Stimulated activated CD8-positive, alpha-beta memory T cell treated with anti-CD3 and anti-CD28 coated beads, Interleukin-7, amount 100 ng/mL, for 24 hours (primary cell): ENCODE results near the gene SAA1.
"Not testable (repeated sequence)": the region's sequence is repeated elsewhere in the genome, so short reads cannot be mapped to it uniquely, and the experiment has no call there.

Experiments used
- DNase-seq: peaks from one replicate; pipeline ENCODE4 v3.0.0-alpha.2; 2020; ENCODE audit warnings: low read depth

Gene SAA1

GRCh38 chr11:18265949-18266348 is at the start of gene SAA1:
Gene SAA1, plus strand, starts transcription at chr11:18266264. Its CDS starts 624 bp downstream, at chr11:18266888.
- DNase-seq = no peak

DNA sequence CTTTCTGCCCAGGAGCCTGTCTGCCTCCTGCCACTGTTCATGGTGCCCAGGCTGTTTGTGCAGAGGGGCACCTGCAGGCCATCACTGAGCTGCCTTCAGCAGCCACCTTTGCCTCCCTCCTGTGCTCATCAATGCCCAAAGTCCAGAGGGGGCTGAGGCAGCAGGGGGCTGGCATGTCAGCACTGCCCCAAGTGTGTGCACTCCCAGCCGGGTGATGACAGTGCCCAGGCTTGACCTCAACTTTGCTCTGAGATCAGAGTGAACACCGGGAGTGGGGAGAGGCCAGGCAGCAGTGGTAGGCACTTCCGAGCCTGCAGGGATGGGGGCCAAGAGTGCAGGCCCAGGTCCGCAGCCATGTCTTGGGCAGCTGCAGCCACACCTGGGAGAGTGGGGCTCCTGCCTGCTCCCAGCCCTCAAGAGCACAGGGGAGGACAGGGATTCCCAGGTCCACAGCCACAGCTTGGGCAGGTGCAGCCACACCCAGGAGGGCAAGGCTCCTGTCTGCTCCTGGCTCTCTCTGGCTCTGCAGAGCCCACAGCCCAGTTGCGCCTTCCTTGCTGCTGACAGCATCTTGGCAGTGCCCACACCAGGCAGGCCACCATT is 44.7 kb upstream of the SAA1 start:
- DNase-seq = no peak

- no peak for DNase-seq
These were observed 43.1 kb upstream of the SAA1 start for GRCh38 chr11:18222814-18223421.

DNA sequence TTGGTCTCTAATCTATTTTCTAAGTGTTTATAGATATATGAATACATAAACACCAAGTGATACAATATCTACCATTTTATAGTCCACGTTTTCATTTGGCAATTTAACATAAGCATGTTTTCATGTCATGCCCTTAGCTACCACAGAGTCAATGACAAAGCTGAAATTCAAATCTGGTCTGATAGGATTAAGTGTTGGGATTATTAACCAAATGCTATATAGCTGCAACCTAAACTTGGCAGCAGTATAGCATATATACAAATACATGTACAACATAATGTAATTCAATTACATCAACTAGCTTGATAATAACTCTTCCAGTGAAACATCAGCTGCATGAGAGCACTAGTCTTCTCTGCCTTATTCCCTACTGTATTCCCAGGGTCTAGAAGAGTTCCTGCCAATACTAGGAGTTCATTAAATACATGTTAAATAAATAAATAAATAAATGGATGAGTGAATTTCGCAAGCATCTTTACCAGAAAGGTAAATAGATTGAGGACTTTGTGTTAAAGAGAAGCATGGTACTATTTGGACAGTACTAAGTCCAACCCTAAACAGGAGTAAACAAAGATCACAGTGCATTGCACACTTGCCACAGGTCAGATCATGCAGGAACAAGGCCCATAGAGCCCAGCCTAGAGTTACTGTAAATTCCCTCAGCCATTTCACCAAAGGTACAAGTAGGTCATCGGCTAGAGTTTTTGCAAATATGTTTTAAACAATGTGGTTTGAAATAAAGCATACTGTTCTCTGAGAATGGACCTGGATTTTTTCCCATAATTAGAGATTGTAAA is 42.3 kb upstream of the SAA1 start:
- DNase-seq = no peak

DNA sequence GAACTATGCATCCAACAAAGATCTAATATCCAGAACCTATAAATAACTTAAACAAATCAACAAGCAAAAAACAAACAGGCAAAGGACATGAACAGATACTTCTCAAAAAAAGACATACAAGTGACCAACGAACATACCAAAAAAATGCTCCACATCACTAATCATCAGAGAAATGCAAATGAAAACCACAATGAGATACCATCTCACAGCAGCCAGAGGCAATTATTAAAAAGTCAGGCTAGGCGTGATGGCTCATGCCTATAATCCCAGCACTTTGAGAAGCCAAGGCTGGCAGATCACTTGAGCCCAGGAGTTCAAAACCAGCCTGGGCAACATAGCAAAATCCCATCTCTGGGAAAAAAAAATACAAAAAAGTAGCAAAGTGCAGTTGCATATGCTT is 40.2 kb upstream of the SAA1 start:
- no peak for DNase-seq

GRCh38 chr11:18229501-18229900 is 36.6 kb upstream of the SAA1 start:
- no peak for DNase-seq

DNA sequence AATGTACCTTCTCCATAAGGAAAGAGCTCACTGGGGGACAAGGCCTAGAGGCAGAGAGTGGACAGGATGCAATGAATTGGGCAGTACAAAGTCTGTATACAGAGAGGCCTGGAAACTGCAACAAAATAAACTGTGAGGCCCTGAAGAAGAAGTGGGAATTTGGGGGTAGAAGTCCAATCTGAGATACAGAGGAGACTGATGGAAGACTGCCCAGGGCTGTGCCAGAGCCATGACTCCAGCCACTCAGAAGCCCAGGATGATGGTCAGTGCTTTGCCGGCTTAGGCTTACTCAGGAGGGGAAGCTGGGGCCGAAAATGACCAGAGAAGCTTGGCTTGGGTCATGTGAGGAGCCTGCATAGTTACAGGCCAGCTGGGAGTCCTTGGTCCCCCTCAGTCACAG is 35.2 kb upstream of the SAA1 start:
- no peak for DNase-seq

- no peak for DNase-seq
These were observed 32.2 kb upstream of the SAA1 start for GRCh38 chr11:18233912-18234311.

GRCh38 chr11:18235394-18236334 is 30.4 kb upstream of the SAA1 start:
- no peak for DNase-seq

DNA sequence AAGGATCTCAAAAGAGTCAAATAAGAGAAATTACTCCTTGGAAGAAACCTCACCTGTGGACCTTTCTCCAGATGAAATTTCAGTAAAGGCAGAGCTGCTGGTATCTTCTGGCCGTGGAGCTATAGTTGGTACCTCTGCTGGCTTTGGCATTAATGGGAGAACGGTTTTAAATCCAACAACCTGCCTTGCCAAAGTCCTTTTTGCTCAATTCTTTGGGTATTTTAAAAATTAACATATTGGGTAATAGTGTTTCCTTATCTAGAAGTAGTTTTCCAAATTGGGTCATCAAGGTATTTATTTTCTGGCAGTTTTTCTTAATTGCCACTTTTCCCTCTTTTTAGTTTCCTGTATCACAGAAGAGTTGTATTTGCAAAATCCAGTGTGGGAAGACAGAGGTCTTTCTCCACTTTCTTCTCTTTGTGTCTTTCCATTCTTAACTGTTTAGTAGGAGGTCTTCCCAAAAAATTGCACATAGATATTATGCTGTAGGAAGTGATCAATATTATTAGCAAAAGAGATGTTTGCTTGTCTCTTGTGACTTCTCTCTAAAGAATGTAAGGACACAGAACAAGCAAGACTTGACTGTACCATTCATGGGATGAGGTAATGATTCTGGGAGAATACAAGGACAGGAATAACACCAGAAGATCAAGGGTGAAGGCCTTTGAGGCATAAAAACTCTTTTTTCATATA is 29.3 kb upstream of the SAA1 start, which contains the start of gene SAA4:
Gene SAA4, minus strand, starts transcription at position 139 of the 693 bp plus-strand sequence. CDS start 876 bp downstream, outside the sequence.
- DNase-seq = no peak

DNA sequence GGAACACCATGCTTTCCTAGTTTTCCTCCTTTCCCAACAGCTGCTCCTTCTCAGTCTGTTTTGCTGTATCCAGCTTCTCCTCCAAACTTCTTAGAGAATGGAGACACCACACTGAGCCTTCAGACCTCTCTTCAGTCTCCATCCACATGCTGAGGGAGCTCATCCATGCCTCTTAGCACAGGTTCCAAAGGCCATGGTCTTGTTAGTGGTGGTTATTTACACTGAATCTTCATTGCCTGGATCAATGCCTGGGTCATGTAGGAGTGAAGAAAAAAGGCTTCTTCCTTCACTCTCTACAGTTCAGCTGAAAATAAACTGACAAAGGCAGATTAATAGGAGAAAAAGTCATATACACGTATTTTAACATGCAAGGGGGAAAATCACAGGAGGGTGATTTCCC is 26.4 kb upstream of the SAA1 start:
- no peak for DNase-seq

DNA sequence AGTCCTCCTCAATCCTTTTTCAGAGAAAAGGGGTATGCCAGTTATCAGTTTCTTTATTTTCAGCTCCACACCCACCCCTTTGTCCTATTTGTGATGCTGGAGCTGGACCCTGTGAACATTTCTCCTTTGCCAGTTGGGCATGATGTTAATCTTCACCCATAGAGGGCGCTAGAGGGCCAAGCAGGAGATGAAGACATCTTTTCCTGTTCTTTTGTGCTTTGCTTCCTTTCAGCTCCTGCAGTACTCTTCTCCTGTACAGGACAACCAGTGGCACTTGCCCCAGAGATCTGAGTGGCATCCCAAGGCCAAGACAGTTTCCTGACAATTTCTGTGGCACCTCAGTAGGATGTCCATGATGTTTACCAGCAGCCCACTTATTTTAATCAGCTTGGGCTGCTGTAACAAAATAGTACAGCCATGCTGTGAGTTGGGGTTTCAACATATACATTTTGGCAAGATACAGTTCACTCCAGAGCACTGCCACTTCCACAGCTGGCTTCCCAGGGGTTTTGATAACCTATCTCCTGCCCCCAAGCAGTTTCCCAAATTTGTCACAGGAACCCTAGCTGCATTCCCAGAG is 22.2 kb upstream of the SAA1 start:
- DNase-seq = no peak

GRCh38 chr11:18245396-18245795 is 20.7 kb upstream of the SAA1 start:
- DNase-seq = no peak

GRCh38 chr11:18246379-18247190 is 19.5 kb upstream of the SAA1 start:
- not testable (repeated sequence) for DNase-seq

DNA sequence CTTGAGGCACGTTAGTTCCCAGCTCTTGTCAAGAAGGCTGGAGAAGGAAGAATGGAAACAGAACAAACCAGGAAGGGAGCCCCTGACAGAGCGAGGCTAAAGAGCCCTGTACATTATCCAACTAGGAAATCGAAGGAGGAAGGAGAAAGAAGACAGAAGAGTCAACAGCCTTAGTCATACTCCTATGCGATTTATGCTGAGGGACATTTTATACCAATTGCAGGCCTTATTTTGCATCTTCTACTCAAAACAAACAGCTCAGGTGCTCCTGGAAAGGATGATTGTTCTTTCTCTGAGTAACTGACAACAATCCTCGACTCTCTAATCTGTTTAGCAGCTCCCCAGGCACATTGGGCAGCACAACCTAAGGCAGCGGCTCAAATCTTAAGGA is 18.9 kb upstream of the SAA1 start:
- not testable (repeated sequence) for DNase-seq

DNA sequence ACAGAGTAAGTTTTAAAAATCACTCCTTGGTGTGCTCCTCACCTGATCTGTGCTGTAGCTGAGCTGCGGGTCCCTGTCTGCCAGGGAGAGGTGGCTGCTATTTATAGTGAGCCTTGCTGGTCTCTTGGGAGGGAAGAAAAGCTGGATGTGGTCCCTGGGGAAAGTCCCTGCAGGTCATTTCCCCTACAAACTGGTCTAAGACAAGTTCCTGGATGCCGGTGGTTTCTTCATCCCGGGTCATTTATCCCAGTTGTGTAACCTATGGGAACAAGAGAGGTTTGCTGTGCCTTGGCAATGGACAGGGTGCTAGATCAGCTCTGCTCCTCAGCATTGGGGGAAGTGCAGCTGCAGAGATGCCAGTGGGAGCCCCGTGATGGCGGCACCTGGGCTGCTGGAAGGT is 17.5 kb upstream of the SAA1 start, which contains the start of gene SAA2:
Gene SAA2, minus strand, starts transcription at position 108 of the 400 bp plus-strand sequence. CDS start 657 bp downstream, outside the sequence.
- DNase-seq = no peak

- no peak for DNase-seq
These were observed 12.8 kb upstream of the SAA1 start for GRCh38 chr11:18253233-18253632.

- DNase-seq = no peak
These were observed 12.2 kb upstream of the SAA1 start for GRCh38 chr11:18253778-18254338.

GRCh38 chr11:18254781-18255361 is 11.2 kb upstream of the SAA1 start:
- DNase-seq = no peak
